GM12874 (cell line): ENCODE data around the gene ARHGAP10.

ENCODE experiments used
- CTCF ChIP-seq: IDR thresholded peaks from 2 replicates; pipeline ENCODE4 v1.5.1; 2011; ENCODE audit warnings: low read depth, mild to moderate bottlenecking, control low read depth, low read length, moderate library complexity; ENCODE audit not compliant: insufficient read depth

Gene ARHGAP10

GRCh38 chr4:148076964-148077363 is 345.1 kb downstream of the ARHGAP10 start:
- TF ChIP-seq CTCF, result no peak

- no peak for TF ChIP-seq CTCF
Measured at GRCh38 chr4:148077581-148077980, 345.7 kb downstream of the ARHGAP10 start.

- no peak for TF ChIP-seq CTCF
Measured at GRCh38 chr4:148078061-148078460, 346.2 kb downstream of the ARHGAP10 start.

- no peak for TF ChIP-seq CTCF
Measured at GRCh38 chr4:148079961-148080360, 348.1 kb downstream of the ARHGAP10 start.

GRCh38 chr4:148081267-148081666 is 349.4 kb downstream of the ARHGAP10 start:
- TF ChIP-seq CTCF, result no peak

GRCh38 chr4:148081745-148082144 is 349.9 kb downstream of the ARHGAP10 start:
- TF ChIP-seq CTCF, result no peak

- TF ChIP-seq CTCF, result no peak
Measured at GRCh38 chr4:148089624-148090023, 357.7 kb downstream of the ARHGAP10 start.

GRCh38 chr4:148090029-148090428 is 358.1 kb downstream of the ARHGAP10 start:
- TF ChIP-seq CTCF, result no peak
